HuH-7.5 (cell line): ENCODE measurements around the gene C17orf50.

ENCODE experiments used
- DNase-seq: peaks from one replicate; pipeline ENCODE4 v3.0.0; 2011; ENCODE audit warnings: low spot score

C17orf50 gene

DNA sequence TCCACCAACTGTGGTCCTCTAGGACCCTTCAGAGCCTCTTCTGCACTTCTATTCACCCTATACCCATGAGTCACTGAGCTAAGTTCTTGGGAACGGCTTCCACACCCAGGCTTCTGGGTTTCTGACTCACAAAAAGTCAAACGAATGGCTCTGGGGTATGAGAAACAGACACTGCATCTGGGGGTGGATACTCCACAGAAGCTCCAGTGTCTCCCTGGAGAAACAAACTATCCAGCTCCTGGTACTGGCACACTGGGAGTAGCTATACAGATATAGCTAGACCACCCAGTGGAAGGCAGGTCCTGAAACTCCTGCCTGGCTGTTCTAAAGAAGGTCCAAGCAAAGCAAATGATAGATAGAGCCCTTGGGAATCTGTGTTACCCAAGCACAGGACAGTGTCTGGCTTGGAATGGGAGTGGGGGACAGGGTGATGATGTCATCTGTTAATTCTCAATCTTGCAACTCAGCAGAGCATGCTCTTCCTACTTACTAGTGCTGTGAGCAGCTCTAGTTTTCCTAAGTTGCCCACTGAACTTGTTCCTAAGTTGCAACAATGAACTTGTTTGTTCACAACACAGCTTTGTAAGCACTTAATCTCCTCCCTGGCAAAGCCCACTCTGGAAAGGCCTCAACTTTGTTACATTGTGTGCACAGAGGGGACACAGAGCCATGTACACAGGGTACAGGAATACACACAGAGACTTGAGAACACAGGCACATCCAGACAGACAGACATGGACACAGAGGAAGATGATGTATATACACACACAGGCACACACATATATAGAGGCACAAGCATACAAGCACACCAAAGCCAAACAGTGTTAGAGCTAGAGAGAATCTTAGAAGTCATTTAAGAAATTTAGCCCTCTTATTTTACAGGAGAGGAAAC lies 28.0 kb downstream of the C17orf50 start:
- DNase-seq, result no peak

GRCh38 chr17:35790841-35791240 lies 30.2 kb downstream of the C17orf50 start:
- no peak for DNase-seq

DNA sequence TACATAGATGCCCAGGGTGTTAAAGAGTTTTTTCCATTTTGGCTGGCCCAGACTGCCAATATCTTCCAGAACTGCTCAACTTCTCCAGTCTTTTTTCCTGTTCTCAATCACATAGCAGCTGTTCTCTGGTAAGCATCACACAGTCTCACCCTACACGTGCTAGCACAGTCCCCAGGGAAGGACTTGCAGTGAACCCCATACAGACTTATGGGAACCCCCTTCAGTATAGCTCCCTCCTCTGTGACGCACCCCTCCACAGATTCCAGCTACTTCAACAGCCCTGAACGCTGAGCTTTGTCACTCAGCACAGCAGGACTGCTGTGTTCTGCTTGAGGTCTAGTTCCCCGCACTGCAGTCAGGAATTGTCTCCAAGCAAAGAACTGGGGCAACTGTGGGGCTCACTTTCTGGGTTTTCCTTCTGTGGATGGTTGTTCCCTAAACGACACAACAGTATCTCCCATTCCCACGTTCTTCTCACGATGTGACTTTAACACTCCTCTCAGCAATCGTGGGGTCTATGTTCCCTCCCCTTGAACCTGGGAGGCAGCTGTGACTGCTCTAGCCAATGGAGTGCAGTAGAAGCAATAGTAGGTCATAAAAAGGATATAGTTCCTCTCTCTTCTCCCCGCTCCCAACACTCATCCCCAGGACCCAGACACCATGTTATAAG lies 31.1 kb downstream of the C17orf50 start:
- DNase-seq, result no peak

GRCh38 chr17:35793257-35793656 lies 32.6 kb downstream of the C17orf50 start:
- no peak for DNase-seq

- DNase-seq, result no peak
These were observed 34.6 kb downstream of the C17orf50 start, which contains the start of gene MMP28 for GRCh38 chr17:35795007-35795870. MMP28 (minus strand) TSS chr17:35795641; CDS start chr17:35795377, 264 bp downstream.

DNA sequence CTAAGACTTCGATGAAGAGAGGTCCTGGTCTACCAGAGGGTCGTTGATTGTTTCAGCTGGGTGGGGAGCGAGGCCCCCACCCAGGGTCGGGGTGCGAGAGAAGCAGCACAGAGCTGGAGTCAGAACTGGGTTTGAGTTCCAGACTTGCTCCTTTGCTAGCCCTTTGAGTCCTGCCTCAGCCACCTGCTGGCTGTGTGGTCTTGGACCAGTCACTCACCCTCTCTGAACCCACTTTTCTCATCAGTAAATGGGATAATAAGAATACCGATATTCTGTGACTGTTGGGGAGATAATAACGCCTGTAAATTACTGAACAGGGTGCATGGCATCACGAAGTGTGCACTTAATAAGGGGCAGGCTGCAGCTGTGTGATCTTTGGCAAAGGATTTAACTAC lies 35.2 kb downstream of the C17orf50 start:
- no peak for DNase-seq

DNA sequence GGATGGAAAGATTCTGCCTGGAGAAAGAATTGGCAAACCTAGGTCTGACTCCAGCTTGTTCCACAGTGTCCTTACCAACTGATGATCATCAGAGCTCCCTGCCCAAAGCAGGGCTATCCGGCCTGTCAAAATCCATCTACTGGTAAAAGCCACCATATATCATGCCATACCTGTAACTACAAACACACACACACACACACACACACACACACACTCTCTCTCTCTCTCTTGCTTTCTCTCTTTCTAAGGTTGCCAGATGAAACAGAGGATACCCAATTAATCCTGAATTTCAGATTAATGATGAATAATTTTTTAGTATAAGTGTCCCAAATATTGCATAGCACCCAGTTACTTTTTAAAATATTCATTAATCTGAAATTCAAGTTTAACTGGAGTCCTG lies 36.3 kb downstream of the C17orf50 start:
- no peak for DNase-seq

DNA sequence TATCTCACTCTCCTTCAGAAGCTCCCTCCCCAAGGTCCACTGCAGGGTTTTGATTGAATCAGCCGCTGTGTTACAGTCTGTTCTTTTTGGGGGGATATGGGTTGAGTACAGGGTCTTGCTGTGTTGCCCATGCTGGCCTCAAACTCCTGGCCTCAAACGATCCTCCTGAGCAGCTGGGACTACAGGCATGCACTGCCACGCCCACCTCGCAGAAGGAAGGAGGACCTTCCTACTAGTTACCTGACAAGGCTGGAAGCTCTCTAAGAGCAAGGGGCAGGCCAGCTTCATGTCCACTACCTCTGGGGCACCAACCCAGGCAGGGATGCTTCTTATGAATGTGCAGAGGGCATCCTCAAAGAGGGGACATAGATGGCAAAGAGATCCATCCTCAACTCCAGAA lies 36.7 kb downstream of the C17orf50 start:
- no peak for DNase-seq

GRCh38 chr17:35797918-35798317 lies 37.2 kb downstream of the C17orf50 start:
- no peak for DNase-seq

DNA sequence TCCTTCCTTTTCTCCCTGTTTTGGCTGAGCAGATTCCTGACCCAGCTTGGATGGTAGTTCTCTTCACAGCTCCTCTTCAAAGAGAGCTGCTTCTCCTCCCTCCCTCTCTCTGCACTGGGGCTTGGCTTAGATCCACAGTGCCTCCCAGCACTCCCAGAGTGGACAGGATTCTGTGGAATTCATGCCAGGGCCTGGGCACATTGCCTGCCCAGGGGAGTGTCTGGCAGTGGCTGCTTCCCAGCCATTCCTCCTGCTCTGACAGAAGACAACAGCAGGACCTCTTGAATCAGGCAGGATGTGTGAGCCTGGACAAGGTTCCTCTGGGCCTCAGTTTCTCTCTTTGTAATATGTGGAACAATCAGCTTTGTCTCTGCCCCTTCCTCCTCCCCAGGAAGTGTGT lies 39.3 kb downstream of the C17orf50 start:
- DNase-seq, result no peak

GRCh38 chr17:35801583-35802224 lies 41.0 kb downstream of the C17orf50 start:
- no peak for DNase-seq

DNA sequence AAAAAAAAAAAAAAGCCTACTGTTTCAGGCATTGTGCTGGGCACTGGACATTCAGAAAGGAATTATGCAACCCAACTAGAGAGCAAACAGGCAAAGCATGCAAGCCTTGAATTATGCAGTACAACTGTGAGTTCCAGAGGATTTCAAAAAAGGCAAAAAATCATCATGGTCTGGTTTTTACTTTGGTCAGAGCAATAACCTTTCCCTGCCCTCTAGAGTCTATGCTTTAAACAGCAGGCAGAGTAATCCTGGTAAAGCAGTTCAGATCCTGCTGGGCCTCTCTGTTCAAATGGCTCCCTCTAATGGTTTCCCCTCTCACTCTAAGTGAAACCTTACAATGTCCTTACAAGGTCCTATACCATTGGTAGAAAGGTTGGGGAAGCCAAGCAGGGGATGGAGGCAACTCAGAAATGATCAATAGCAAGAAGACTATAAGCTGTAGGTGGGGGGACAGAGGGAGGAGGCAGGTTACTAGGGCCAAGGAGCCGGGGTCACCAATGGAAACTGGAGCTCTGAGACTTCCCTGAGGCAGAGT lies 44.0 kb downstream of the C17orf50 start:
- DNase-seq, result peak; percentile 81

DNA sequence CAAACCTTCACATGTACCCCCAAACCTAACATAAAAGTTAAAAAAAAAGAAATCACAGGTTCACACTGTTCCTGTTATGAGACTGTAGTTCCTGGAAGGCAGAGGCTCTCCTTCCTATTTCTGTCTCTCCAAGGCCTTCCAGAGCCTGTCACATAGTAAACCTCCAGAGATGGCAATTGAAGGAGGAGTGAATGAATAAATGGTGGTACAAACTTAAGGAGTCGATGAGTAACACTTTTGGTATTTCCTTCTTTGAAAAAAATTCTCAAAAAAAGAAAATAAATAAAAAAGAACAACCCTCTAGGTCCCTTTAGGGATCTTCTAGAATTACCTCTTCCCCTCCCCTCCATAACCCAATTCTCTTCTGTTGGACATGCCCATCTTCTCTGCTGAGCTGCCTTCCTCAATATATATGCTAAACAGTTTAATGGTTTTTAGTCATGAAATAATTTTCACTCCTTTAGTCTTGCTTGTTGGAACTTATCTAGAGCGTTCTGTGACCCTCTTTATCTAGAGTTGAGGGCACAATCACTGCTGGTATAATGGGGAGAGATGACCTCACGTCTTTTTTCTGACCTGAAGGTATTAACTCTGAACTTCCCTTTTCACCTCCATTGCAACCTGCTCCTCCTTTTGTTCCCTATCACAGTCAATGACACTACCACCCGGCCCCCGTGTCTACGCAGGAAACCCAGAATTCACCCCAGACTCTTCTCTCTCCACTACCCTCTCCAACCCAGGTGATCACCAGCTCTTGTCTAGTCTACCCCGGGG lies 46.9 kb downstream of the C17orf50 start:
- no peak for DNase-seq

DNA sequence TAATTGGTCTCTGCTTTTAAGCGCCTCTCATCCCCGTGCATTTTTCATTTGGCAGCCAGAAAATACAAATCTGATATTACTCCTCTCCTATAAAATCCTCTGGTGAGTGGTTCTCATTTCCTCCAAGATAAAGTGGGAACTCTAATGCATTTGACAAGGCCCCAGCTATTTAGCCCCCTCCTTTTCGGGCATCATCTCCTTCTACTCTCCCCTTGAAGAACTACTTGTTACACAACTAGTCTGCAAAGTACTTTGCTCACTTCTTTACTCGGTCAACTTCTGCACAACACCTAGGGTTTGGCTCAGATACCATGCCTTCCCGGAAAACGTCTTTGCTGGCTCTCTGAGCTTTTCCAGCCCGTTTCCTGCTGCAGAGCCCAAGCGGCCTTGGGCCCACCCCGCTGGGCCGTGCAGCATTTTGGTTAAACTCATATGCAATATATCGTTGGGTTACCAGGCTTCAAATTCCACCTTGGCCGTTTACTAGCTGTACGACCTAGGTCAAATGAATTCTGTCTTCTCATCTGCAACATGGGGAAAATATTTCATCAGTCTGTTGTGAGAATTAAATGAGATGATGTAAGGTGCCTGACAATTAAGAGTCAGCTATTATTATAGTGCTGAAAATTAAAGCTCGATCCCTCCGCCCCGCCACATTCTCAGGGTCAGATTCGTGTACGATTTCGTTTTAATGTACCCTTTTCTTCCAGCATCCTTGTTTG lies 47.7 kb downstream of the C17orf50 start:
- no peak for DNase-seq

- peak; percentile 79 for DNase-seq
These were observed 48.5 kb downstream of the C17orf50 start, which contains the start of gene TAF15 for GRCh38 chr17:35808962-35809854. TAF15 (plus strand) TSS chr17:35809484; CDS start chr17:35809570, 86 bp downstream.

- DNase-seq, result no peak
These were observed 49.3 kb downstream of the C17orf50 start for GRCh38 chr17:35809855-35810461.

DNA sequence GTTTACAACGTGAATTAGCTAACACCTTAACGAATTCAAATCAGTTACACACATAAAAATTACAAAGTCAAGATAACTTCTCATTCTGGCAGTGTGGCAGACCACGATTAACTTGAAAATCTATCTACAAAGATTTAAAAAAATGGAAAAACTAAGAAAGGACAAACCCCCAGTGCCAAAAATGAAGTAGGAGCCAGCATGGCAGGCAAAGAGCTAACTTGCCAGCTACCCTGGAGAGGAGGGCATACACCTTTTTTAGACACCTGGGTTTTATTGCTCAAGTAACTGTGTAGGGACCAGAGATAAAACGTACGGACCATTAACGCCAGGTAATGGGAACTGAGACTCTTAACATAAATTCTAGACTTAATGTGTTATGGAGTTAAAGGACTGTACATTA lies 51.1 kb downstream of the C17orf50 start:
- DNase-seq, result no peak

DNA sequence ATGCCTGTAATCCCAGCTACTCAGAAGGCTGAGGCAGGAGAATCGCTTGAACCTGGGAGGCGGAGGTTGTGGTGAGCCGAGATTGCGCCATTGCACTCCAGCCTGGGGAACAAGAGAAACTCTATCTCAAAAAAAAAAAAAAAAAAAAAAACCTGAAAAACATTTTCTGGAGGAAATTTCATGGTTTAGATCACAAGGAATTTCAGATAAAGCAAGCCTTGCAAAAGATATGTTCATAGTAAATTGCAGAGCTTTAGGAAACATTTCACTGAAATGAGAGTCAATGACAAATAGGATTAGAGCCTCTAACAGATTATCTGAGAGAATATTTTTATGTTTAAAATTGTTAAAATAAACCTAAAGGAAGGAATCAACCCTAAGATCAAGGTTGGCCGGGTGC lies 51.8 kb downstream of the C17orf50 start:
- no peak for DNase-seq
